ENCODE measurements around the gene CFAP77.
A peak's percentile ranks its signal among the peaks of the same experiment; 100 is the strongest.
"Not testable (repeated sequence)": the region's sequence is repeated elsewhere in the genome, so short reads cannot be mapped to it uniquely, and the experiment has no call there.

The CFAP77 gene

DNA sequence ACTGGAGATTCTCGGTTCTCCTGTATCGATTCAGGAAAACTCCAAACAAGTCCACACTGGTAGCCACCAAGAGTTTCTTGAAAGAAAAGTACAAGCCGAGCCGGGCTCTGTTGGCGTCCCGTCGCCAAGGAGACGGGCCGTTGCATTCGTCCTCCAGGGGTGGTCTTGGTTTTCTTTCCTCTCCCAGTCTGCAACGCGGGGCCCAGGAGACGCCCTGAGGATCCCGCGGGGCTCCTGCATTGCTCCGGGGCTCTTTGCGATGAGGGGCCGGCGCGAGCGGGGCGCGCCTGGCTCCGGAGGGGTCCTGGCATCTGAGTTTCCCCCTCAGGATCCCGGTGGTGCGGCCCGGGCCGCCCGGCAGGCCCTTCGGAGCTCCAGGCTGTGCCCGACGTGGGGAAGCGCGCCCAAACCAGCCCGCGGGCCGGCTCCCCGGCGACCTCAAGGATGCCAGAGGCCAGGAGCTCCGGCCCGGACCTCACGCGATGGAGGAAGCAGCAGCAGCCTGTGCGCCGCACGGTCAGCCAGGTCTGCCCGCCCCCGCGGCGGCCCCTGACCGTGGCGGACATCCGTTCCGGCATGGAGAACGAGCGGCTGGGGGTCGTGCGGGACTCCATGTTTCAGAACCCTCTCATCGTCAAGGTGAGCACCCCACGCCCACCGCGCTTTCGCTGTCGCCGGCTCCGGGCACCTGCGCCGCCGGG, at the start of gene CFAP77:
TSS of gene CFAP77 (plus strand) at position 384 of the 701 bp plus-strand sequence. CDS start at position 445, 61 bp downstream.
- DNase-seq (ENCODE audit: low spot score), result no peak

DNA sequence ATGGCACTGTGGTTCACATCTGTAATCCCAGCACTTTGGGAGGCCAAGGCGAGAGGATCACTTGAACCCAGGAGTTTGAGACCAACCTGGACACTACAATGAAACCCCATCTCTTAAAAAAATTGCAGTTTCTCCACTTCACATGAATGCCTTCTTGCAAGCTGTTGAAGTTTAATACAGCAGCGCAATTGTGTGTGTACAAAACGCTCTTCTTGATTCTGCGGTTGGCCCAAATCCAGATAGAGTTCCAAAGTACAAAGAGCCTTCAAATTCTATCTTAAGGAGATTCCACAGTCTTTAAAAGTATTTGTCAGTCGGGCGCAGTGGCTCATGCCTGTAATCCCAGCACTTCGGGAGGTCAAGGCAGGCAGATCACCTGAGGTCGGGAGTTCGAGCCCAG, 45.9 kb upstream of the CFAP77 start:
- no peak for DNase-seq (ENCODE audit: low spot score)

DNA sequence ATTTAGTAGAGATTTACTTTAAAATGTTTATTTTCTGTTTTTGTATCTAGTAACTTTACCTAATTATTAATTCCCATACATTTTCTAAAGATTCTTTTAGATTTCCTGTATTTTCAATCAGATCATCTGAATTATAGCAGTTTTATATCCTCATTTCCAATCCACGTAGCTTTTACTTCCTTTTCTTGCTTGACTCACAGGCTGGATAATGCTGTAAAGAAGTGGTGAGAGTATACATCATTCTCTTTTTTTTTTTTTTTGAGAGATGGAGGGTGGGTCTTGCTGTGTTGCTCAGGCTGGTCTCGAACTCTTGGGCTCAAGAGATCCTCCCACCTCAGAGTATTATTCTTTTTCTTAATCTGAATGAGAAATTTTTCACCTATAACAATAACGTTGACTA, 44.0 kb upstream of the CFAP77 start:
- DNase-seq (ENCODE audit: low spot score), result no peak

DNA sequence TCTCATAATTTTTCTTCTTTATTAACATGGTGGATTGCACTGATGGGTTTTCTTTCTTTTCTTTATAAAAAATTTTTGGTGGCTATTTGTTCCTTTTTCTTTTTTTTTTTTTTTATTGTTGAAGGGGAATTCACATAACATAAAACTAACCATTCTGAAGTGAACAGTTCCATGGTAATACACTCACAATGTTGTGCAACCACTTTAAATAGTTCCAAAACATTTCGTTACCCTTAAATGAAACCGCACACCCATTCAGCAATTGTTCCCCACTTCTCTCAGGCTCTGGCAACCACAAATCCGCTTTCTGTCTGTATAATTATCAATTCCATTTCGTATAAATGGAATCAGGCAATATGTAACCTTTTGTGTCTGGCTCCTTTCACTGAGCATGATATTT, 43.5 kb upstream of the CFAP77 start:
- no peak for DNase-seq (ENCODE audit: low spot score)

DNA sequence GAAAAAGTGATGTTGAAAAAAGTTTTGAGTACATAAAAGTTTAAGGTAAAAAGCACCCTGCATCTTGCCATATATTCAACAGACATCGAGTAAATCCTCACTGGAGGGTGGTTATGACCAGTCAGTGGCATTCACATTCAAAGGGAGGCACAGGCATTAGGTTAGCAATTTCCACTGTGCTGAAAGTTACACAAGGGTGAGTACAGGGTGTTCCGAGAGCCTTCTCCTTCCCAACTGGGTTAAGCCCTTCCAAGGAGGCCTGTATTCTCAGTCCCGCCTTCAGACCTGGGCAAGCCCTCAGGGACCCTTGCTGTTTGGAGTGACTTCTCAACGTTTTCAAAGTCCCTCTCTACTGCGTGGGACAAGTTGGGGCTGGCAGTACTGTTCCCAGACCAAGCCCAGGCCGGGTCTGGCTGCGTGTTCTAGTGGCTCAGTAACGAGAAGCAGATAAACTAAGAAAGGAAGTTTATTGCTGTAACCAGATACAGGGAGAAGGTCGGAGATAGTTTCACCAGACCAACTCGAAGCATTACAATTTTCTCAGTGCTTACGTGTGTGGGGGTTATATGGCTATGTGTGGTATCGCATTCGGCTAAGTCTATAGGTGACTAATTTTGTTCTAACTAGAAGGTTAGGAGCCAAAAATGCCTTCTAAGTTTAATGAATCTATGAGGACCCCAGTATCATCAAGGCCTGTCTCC, 42.2 kb upstream of the CFAP77 start:
- DNase-seq (ENCODE audit: low spot score), result no peak

DNA sequence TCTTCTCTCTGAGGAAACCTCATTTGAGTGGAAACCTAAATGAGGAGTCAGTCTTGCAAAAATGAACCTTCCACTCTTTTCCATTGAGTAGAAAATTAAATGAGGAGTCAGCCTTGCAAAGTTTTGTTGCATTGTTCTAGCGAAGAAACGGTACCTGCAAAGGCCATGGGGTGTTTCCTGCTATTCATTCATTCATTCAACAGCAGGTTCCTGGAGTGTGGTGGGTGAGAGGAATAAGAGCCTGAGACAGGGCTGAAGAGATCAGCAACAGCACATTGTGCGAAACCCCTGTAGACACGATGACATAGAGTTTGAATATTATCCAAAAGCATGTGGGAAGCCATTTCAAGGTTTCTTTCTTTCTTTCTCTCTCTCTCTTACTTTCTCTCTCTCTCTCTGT, 40.6 kb upstream of the CFAP77 start:
- no peak for DNase-seq (ENCODE audit: low spot score)

DNA sequence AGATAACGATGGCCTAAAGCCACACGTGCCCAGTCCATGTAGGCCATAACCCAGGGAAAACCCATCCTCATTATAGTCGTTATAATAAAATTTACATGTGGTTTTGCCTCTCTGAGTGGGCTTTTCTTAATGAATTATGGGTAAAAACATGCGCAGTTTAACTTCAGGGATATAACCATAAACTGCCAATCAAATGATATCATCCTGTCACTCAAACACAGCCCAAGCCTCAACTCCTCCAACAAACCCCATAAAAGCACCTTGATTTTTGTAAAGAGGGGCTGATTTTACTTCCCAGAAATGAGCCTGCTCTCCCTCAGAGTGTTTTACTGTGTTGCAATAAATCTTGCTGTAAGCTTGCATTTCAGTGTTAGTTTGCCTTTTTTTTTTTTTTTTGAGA, 39.4 kb upstream of the CFAP77 start:
- no peak for DNase-seq (ENCODE audit: low spot score)

DNA sequence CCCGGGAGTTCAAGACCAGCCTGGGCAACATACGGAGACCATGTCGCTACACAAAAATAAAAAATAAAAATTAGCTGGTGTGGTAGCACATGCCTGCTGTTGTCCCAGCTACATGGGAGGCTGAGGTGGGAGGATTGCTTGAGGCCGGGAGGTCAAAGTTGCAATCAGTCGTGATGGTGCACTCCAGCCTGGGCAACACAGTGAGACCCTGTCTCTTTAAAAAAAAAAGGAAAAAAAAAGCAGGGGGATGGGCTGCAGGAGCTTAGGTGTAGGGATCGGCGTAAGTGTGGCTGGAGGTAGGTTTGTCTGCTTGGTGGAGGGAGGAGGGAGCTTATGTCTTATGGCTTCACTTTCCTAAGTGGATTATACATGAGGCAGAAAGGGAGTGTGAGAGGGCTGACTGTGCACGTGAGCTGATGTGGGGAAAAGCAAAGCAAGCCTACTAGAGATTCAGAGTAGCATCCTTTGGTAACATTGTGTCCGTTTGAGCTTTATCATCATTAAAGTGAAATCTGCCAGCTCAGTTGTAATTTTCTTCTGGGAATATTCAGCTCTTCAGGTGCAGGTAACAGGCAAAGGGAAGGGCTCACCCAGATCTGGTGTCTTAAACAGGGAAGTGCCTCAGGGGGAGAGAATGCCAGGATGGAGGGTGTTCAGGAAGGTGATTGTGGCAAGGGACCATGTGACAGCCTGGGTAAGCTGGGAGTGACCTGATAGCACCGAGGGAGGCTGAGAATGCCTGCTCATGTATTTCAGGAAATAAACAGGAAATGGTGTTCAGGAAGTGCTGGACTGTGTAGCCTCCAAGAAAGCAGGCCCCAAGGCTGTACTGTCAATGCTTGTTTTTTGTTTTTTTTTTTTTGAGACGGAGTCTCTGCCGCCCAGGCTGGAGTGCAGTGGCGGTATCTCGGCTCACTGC, 37.6 kb upstream of the CFAP77 start:
- no peak for DNase-seq (ENCODE audit: low spot score)

DNA sequence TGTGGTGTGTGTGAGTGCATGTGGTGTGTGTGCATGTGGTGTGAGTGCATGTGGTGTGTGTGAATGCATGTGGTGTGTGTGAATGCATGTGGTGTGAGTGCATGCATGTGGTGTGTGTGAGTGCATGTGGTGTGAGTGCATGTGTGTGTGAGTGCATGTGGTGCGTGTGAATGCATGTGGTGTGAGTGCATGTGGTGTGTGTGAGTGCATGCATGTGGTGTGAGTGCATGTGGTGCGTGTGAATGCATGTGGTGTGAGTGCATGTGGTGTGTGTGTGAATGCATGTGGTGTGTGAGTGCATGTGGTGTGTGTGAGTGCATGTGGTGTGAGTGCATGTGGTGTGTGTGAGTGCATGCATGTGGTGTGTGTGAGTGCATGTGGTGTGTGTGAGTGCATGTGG, 32.2 kb upstream of the CFAP77 start:
- DNase-seq (ENCODE audit: low spot score), result not testable (repeated sequence)

DNA sequence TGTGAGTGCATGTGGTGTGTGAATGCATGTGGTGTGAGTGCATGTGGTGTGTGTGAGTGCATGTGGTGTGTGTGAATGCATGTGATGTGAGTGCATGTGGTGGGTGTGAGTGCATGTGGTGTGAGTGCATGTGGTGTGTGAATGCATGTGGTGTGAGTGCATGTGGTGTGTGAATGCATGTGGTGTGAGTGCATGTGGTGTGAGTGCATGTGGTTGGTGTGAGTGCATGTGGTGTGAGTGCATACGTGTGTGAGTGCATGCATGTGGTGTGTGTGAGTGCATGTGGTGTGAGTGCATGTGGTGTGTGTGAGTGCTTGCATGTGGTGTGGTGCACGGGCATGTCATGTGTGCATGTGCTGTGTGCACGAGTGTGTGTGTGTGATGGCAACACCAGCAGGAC, 31.6 kb upstream of the CFAP77 start:
- not testable (repeated sequence) for DNase-seq (ENCODE audit: low spot score)

DNA sequence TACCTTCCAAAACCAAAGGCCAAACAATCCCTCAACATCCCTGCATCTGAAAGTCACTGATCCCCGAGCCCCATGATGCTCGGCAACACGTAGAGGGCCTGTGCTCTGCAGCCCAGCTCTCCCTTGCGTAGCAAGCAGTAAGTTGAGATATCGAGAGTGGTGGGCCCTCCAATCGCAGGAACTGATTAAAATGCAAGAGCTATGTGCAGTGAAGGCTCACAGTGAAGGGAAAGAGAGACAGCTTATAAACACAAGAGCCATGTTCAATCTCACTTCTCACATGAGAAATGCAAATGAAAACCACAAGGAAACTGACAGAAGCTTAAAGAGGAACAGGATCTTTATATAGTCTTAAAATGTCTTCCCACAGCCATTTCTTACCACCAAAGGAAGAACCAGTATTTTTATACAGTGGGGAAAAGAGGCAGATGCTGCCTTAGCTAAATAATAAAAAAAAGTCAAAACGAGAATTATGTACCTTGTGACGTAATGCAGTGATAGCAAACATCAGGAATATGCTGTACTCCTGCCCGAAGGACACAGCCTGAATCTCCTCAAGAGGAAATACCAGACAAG, 28.0 kb upstream of the CFAP77 start:
- DNase-seq (ENCODE audit: low spot score), result peak; percentile 90

DNA sequence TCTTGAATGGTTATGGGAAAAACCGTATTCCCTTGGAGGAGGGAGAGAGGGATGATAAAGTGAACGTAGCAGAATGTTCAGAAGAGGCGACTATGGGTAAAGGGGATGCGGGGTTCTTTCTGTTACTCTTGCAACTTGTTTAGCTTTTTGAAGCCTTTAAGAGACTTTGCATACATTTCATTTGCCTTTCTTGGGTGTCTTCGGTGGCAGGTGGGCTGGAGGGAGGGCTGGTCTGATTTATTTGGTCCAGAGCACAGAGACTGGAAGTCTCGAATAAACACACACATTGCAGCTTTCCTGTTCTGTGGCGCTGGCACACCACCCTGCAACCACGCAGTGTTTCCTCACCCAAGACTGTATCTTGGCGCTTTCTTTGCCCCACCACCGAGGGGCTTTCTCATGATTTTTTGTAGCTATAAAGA, 26.5 kb upstream of the CFAP77 start:
- DNase-seq (ENCODE audit: low spot score), result peak; percentile 88

DNA sequence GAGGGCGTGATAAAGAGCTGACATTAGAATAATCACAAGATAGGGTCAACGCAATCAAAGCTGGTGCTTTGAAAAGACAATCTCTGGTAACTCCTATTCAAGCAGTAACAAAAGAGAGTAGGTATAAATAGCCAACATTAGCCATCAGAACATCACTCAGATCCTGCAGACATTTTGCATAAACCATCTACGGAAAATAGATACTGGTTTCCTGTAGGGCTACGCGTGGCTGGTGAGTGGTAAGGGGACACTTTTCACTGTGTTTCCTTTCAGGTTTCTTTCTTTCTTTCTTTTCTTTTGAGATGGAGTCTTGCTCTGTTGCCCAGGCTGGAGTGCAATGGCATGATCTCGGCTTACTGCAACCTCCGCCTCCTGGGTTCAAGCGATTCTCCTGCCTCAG, 25.6 kb upstream of the CFAP77 start:
- peak; percentile 83 for DNase-seq (ENCODE audit: low spot score)

DNA sequence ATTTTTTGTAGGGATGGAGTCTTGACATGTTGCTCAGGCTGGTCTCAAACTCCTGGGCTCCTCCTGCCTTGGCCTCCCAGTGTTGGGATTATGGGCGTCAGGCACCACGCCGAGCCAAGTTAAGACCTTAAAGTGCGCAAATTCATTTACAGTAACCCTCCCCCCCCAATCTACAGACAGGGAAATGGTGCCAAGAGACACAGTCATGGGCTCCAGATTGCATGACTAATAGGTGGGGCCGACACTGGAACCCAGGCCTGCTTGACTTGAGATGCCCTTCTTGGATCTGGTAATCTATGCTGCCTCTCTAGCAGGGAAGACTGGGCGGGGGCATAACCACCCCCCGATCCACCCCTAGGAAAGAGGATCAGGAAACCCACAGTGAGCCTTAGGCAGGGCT, 22.9 kb upstream of the CFAP77 start:
- DNase-seq (ENCODE audit: low spot score), result no peak

DNA sequence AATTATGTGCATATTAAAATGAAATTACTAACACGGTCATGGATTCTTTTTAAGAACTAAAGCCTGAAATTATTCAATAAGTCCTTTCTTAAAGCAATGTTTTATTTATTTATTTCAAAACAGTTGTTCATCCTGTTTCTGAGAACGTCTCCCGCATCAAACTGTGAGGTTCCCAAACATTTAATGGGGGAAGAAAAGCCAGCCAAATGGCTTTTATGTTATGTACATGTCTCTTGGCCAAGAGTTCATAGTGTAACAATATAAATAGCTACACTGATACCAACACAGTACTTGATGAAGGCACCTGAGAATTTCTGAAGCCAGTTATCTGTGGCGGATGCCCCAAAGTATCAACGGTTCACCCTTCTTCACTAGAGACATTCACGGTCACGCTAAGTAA, 19.0 kb upstream of the CFAP77 start:
- DNase-seq (ENCODE audit: low spot score), result no peak

DNA sequence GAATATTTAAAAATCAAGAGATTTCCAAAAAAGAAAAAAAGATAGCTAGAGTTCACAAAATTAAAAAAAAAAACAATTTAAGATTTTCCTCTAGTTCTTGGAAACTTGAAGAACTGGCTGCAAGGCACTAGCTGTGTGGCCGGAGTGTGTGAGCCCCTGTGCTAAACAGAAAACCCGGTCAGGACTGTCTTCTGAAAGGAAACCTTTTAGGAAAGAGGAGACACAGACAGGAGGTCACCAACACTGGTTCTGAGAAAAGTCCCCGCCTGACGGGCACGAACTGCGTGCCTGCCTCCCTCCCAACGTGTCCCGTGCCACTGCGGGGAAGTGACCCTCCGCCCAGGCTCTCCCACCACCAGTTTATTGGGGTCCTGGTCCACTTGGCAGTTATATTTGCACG, 18.6 kb upstream of the CFAP77 start:
- DNase-seq (ENCODE audit: low spot score), result no peak

DNA sequence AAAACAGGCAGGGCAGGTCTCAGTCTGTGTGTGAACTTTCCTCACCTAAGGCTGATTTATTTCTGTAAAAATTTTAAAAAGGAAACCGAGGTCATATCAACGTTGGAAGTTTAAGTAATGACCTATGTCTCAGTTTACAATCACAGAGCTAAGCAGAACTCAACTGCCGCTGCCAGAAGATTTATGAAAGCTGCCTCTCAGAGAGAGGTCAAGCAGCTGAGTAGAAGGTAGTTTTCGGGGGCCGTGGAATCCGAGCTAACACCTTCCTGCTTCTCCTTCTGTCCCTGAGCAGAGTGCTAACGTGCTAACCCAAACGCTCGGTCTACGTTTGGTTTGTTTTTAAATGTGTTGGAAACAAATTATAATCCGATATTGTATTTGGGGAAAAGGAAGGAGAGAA, 14.5 kb upstream of the CFAP77 start:
- no peak for DNase-seq (ENCODE audit: low spot score)

DNA sequence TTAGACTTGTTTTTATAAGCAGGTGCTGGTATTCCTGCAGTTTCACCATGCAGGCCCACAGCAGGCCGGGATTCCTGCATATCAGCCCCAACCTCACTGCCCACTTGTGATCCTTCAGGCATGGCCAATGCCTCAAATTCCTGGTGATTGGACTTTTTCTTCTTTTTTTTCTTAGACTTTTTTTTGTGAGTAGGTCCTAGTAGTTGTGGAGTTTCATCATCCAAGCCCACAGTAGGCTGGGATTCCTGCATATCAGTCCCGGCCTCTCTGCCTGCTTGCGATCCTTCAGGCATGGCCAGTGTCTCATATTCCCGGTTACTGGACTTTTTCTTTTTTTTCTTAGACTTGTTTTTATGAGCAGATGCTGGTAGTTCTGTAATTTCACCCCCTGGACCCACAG, 8.2 kb upstream of the CFAP77 start:
- no peak for DNase-seq (ENCODE audit: low spot score)

DNA sequence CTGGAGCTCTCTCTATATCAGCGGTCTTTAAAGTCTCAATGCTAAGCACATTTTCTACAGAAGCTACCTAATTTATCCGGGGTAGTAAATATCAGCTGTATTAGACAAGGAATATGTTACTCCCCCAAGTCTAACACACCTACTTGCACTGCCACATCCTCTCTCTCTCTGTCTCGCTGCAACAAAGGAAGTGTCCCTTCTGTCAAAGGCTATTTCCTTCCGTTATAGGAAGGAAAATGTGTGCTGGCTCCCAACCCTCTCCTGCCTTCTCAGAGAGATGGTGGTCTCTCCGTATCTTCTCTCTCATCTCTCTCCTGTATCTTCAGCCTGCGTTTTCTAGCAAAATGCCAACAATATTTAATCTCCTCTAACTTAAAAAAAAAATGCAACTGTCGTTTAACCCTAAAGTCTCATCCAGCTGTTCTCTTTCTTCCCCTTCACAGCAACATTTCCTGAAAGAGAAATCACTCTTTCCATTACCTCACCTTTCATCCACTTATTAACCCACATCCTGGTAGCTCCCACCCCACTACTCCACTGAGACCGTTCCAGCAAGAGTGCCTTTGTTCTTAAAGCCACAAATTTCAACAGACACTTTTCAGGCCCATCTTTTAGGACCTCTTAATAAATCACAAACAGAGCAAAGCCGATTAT, 5.7 kb upstream of the CFAP77 start:
- peak; percentile 29 for DNase-seq (ENCODE audit: low spot score)

DNA sequence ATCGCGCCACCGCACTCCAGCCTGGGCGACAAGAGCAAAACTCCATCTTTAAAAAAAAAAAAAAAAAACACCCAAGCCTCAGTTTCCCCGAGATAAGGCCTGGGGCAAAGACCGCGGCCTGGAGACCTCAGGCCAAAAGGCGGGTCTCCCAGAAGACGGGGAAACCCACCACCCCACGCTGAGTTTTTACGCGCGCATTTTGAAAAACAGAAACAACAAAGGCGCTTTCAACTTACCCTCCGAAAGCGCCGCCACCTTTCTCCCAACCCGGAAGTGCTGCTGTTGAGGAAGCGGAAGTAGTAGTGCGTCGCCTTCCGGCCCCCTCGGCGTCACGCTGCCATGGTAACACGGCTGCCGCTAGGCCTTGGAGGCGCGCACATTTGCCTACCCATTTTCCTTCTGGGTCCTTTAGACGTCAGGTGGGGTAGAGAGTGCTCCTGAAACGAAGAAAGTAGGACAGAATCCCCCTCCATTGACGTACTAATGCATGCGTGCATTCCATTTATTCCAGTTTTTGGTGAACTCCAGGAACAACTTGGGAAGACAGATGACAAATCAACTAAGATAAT, 3.4 kb upstream of the CFAP77 start, which contains the start of gene TTF1:
TSS of gene TTF1 (minus strand) at position 287 of the 569 bp plus-strand sequence. CDS start 4,019 bp downstream, outside the sequence.
- DNase-seq (ENCODE audit: low spot score), result peak; percentile 97

DNA sequence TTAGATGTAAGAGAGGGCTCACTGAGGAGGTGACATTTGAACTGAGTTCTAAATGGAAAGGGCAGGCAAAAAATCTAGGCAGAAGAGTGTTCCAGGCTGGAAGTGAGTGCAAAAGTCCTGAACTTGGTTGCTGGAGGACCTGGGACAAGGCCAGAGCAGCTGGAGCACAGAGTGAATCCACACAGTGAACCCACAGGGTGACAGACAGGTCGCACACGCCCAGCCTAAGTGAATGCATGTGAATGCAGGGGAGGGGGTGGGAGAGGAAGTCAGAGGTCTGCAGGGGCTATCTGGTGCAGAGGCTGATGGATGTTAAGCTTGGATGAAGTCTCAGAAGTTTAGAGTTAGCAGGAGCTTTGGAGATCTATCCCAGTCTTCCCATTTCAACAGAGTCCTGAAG, 2.8 kb upstream of the CFAP77 start:
- no peak for DNase-seq (ENCODE audit: low spot score)

Data from NAMALWA (cell line).